GM12878 (cell line): ENCODE measurements around the gene CAMKK2. TPM values are rescaled to one million over a fixed set of nuclear protein-coding genes. Genes with fewer than 3 reads are reported as not detected.

Source experiments
- ATAC-seq: fragments of 200-7000 bp; cut with Tn5 transposase; 3 replicates; pipeline ENCODE4 v1.9.1; 2020; ENCODE audit warnings: mild to moderate bottlenecking, moderate library complexity
- BruUV-seq: library from RNA; stranded (reverse); fragments of 400-500 nt; replicated peaks from 2 replicates; lab custom pipeline; 2021; lab: Mats Ljungman, UMichigan
- CTCF ChIA-PET: fragments of 300-600 bp; sonication (Branson Sonifier 250); formaldehyde crosslinking; extraction: SDS; loops from one replicate; lab custom pipeline; 2021; ENCODE audit warnings: inconsistent platforms; lab: Yijun Ruan, JAX
- POLR2A ChIA-PET: fragments of 350-600 bp; formaldehyde crosslinking; extraction: SDS; loops from one replicate; lab custom pipeline; 2021; ENCODE audit warnings: inconsistent platforms; lab: Charles Lee
- RAD21 ChIA-PET: fragments of 300-600 bp; sonication (Branson Sonifier 250); formaldehyde crosslinking; loops from one replicate; lab custom pipeline; 2023; ENCODE audit warnings: antibody characterized with exemption; ENCODE audit not compliant: unreplicated experiment; lab: Charles Lee
- SMC1A ChIA-PET: fragments of 300-600 bp; sonication (Branson Sonifier 250); formaldehyde crosslinking; loops from one replicate; lab custom pipeline; 2023; ENCODE audit not compliant: unreplicated experiment, uncharacterized antibody; lab: Charles Lee
- DNase-seq: peaks from one replicate; pipeline ENCODE4 v3.0.0-alpha.2; 2011; ENCODE audit warnings: low read depth, low spot score
- FAIRE-seq: peaks from 3 replicates; lab custom pipeline; 2011; peaks lifted over from hg19 to GRCh38; lab: Jason Lieb, UNC
- H2AFZ ChIP-seq: 2 replicates; pipeline ENCODE4 v1.6.0; 2011; ENCODE audit warnings: low read depth, low read length, control low read depth; ENCODE audit not compliant: control insufficient read depth
- H3K27ac ChIP-seq: 2 replicates; pipeline ENCODE4 v1.5.1; 2011; ENCODE audit warnings: control low read depth; ENCODE audit not compliant: control insufficient read depth, insufficient read depth
- H3K27me3 ChIP-seq, 2 experiments: replicated peaks in 1 of 2; 2 replicates each; pipeline versions ENCODE4 v1.6.0 to v1.6.1; 2011; ENCODE audit warnings: low read length in 1 of 2; ENCODE audit not compliant: control insufficient read depth in 2 of 2, insufficient read depth in 2 of 2
- H3K36me3 ChIP-seq, 2 experiments: 2 replicates each; pipeline ENCODE4 v1.5.1; 2011; ENCODE audit warnings: low read length in 1 of 2; ENCODE audit not compliant: control insufficient read depth in 2 of 2, insufficient read depth in 2 of 2
- H3K4me1 ChIP-seq: 2 replicates; pipeline ENCODE4 v1.6.1; 2011; ENCODE audit warnings: mild to moderate bottlenecking, low read length, moderate library complexity, mixed read lengths; ENCODE audit not compliant: control insufficient read depth, insufficient read depth
- H3K4me2 ChIP-seq: 2 replicates; pipeline ENCODE4 v1.6.0; 2011; ENCODE audit warnings: control low read depth; ENCODE audit not compliant: control insufficient read depth, insufficient read depth
- H3K4me3 ChIP-seq: fragments of 200-600 bp; sonication (generic); 2 replicates; pipeline ENCODE4 v1.5.1; 2016
- H3K79me2 ChIP-seq: 2 replicates; pipeline ENCODE4 v1.6.0; 2011; ENCODE audit warnings: low read length; ENCODE audit not compliant: control insufficient read depth, insufficient read depth
- H3K9ac ChIP-seq: 2 replicates; pipeline ENCODE4 v1.8.0; 2011; ENCODE audit warnings: low read length, control low read depth, mixed read lengths; ENCODE audit not compliant: control insufficient read depth, insufficient read depth
- H3K9me3 ChIP-seq: replicated peaks from 3 replicates; pipeline ENCODE4 v1.5.1; 2011; ENCODE audit warnings: mild to moderate bottlenecking, low read length; ENCODE audit not compliant: control insufficient read depth, insufficient read depth
- H4K20me1 ChIP-seq: 2 replicates; pipeline ENCODE4 v1.6.0; 2011; ENCODE audit not compliant: control insufficient read depth, insufficient read depth
- JUND ChIP-seq: IDR thresholded peaks from 2 replicates; pipeline ENCODE4 v1.6.1; 2012; ENCODE audit warnings: low read depth, mild to moderate bottlenecking, low read length, improper control_type of control experiment, moderate library complexity
- POLR2A ChIP-seq: IDR thresholded peaks from 2 replicates; pipeline ENCODE4 v1.6.1; 2011; ENCODE audit warnings: low read depth, mild to moderate bottlenecking, low read length
- POLR2AphosphoS5 ChIP-seq: IDR thresholded peaks from 2 replicates; pipeline ENCODE4 v1.6.1; 2011; ENCODE audit warnings: mild to moderate bottlenecking, low read length, inconsistent platforms
- RAD21 ChIP-seq: IDR thresholded peaks from 2 replicates; pipeline ENCODE4 v1.6.1; 2011; ENCODE audit warnings: mild to moderate bottlenecking, low read depth, low read length, moderate library complexity; ENCODE audit not compliant: insufficient read depth
- RCOR1 ChIP-seq: conservative IDR thresholded peaks from 2 replicates; pipeline ENCODE4 v1.6.1; 2012; ENCODE audit warnings: low read depth, low read length, improper control_type of control experiment
- SIN3A ChIP-seq: IDR thresholded peaks from 2 replicates; pipeline ENCODE4 v1.6.1; 2012; ENCODE audit warnings: low read depth, low read length, improper control_type of control experiment
- SUPT20H ChIP-seq: IDR thresholded peaks from 2 replicates; pipeline ENCODE4 v1.6.1; 2011; ENCODE audit warnings: low read depth, mild to moderate bottlenecking, low read length, moderate library complexity, borderline replicate concordance; ENCODE audit not compliant: control insufficient read depth
- WGBS: methylation state at CpG from one replicate; pipeline ENCODE4 v1.1.6; 2016; ENCODE audit warnings: low lambda C conversion rate; ENCODE audit not compliant: insufficient replicate concordance, insufficient coverage; ENCODE audit errors: missing lambda C conversion rate; 5-methylcytosine and 5-hydroxymethylcytosine counted together
- in situ Hi-C: fragments of 300-500 bp; cut with MboI; formaldehyde crosslinking; loops from 9 replicates; pipeline ENCODE4 v1.14.3; 2018; ENCODE audit warnings: mixed read lengths
- intact Hi-C: fragments of 100-400 bp; cut with micrococcal nuclease; formaldehyde crosslinking; loops from one replicate; pipeline ENCODE4 v1.14.2; 2022; ENCODE audit not compliant: unreplicated experiment
- polyA plus RNA-seq, 11 experiments: library from polyadenylated mRNA; depleted of rRNA in 4 of 11; unstranded in 6 of 11; stranded (reverse) in 5 of 11; fragments of >200 nt; fragmentation: Nextera tagmentation in 4 of 11; fragmentation: Illumina TruSeq in 1 of 11; extraction: Ambion mirVana in 4 of 11; extraction: Trizol in 1 of 11; gene quantifications; 1 replicate in 1 of 11; 2 replicates in 10 of 11; pipeline versions ENCODE4 v1.2.1 to v1.2.3, GENCODE V29; 2011 to 2016; ENCODE audit warnings: inconsistent platforms in 2 of 11, missing spikeins in 2 of 11, low read depth in 1 of 11
- total RNA-seq, 4 experiments: library from RNA; depleted of rRNA in 3 of 4; stranded (reverse); fragments of >200 nt in 3 of 4; fragmentation: Illumina TruSeq in 1 of 4; extraction: Trizol in 1 of 4; gene quantifications; 2 replicates each; pipeline versions ENCODE4 v1.2.1 to v1.2.3, GENCODE V29; 2013 to 2021
- TF ChIP-seq, protein P1 (sequence below), 3 experiments: IDR thresholded peaks in 2 of 3; conservative IDR thresholded peaks in 1 of 3; 2 replicates each; pipeline ENCODE4 v1.5.1; 2011; ENCODE audit warnings: low read depth in 3 of 3, low read length in 3 of 3, mild to moderate bottlenecking in 3 of 3, control low read depth in 2 of 3, moderate library complexity in 2 of 3, inconsistent platforms in 1 of 3, mixed read lengths in 1 of 3; ENCODE audit not compliant: control insufficient read depth in 2 of 3, insufficient read depth in 1 of 3; ENCODE audit errors: extremely low read depth in 1 of 3
- TF ChIP-seq, protein P2 (sequence below): fragments of 450-650 bp; IDR thresholded peaks from 2 replicates; pipeline ENCODE4 v1.6.1; 2018; ENCODE audit warnings: borderline replicate concordance, mild to moderate bottlenecking; ENCODE audit not compliant: partially characterized antibody

The CAMKK2 gene
- total and polyA plus RNA-seq, 10 of the 15 experiments (the other 5 are each of a cell fraction or from before 2014, with no cell fraction given): 5.2 to 40.6 (median 26.6) TPM

DNA sequence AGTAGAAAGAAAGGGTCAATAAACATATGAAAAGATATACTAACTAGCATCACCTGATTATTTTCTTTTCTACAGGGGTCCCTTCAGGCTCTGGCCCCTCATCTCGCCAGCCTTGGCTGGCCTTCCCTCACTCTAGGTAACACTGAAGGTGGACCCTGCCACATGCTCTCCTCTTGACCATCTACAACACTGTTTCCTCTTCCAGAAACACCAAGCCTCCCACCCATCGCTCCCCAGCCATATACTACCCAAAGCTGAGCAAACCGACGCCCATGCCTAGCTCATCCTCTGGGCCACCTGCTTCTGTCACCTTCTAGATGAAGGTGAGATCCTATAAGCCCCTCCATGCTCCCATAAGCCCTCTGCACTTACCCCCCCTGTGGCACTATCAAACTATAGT is 40.9 kb upstream of the CAMKK2 start:
- BruUV-seq: no TSS peak

DNA sequence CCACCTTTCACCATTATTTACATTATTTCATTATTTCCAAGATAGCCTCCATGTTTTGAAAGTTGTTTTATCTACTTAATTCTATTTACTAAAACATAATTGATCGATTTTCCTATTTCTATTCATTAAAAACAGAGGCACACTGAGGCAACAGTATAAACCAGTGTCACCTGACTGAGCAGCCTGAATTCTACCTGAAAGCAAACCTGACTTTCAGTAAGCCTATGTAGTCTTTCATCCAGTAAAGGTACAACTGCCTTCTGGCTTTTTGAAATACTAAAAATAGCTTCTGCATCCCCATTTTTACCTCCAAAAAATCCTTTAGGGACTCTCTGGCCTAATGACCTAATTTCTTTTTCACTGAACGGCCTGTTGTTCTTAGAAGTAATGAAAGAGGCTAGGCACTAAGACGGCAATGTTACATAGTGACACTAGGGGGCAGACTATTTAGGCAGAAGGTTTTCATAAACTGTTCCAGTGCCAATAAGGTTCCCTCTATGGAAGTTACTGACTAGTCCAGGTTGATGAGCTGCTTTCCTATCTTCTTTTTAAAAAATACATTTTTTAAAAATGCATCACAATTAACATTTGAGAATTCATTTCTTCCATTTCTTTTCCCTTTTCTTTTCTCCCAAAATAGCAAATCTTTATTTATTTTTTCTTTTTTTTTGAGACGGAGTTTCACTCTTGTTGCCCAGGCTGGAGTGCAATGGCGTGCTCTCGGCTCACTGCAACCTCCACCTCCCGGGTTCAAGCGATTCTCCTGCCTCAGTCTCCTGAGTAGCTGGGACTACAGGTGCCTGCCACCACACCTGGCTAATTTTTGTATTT is 38.2 kb upstream of the CAMKK2 start:
- FAIRE-seq: peak; percentile 96
- TF ChIP-seq SIN3A (no peak), JUND (no peak), RAD21 (peak; percentile 75), RCOR1 (no peak)
- TF ChIP-seq, protein P1, sequence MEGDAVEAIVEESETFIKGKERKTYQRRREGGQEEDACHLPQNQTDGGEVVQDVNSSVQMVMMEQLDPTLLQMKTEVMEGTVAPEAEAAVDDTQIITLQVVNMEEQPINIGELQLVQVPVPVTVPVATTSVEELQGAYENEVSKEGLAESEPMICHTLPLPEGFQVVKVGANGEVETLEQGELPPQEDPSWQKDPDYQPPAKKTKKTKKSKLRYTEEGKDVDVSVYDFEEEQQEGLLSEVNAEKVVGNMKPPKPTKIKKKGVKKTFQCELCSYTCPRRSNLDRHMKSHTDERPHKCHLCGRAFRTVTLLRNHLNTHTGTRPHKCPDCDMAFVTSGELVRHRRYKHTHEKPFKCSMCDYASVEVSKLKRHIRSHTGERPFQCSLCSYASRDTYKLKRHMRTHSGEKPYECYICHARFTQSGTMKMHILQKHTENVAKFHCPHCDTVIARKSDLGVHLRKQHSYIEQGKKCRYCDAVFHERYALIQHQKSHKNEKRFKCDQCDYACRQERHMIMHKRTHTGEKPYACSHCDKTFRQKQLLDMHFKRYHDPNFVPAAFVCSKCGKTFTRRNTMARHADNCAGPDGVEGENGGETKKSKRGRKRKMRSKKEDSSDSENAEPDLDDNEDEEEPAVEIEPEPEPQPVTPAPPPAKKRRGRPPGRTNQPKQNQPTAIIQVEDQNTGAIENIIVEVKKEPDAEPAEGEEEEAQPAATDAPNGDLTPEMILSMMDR (IDR thresholded peaks at IDR 0.05 in 2 of 3, conservative IDR thresholded peaks at IDR 0.05 in 1 of 3; ENCODE audit: control insufficient read depth in 2 of 3, extremely low read depth in 1 of 3, insufficient read depth in 1 of 3, low read depth in 3 of 3, low read length in 3 of 3): peak; percentile 76 to 82 (median 82)
- TF ChIP-seq, protein P2, sequence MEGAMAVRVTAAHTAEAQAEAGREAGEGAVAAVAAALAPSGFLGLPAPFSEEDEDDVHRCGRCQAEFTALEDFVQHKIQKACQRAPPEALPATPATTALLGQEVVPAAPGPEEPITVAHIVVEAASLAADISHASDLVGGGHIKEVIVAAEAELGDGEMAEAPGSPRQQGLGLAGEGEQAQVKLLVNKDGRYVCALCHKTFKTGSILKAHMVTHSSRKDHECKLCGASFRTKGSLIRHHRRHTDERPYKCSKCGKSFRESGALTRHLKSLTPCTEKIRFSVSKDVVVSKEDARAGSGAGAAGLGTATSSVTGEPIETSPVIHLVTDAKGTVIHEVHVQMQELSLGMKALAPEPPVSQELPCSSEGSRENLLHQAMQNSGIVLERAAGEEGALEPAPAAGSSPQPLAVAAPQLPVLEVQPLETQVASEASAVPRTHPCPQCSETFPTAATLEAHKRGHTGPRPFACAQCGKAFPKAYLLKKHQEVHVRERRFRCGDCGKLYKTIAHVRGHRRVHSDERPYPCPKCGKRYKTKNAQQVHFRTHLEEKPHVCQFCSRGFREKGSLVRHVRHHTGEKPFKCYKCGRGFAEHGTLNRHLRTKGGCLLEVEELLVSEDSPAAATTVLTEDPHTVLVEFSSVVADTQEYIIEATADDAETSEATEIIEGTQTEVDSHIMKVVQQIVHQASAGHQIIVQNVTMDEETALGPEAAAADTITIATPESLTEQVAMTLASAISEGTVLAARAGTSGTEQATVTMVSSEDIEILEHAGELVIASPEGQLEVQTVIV: no peak

More for the DNA sequence above, 40.9 kb upstream of the CAMKK2 start:
- Histone ChIP-seq H3K4me3 (no peak overlapping the region), H2AFZ (no peak overlapping the region), H3K79me2 (no peaks in the 10 kb centered on the region), H3K36me3 (peaks cover 6 to 24% of the 10 kb centered on the region in 2 experiments), H3K27me3 (no peaks in the 10 kb centered on the region), H3K27ac (no peak overlapping the region), H4K20me1 (no peaks in the 10 kb centered on the region), H3K4me2 (no peak overlapping the region), H3K9ac (no peak overlapping the region), H3K9me3 (no peaks in the 10 kb centered on the region), H3K4me1 (no peaks in the 10 kb centered on the region)
- POLR2A ChIA-PET: interaction anchor here (0.6 kb wide), 2 partner anchors 13 to 122 kb away, joined by 3 read pairs; no protein-coding TSS in a partner anchor
- DNase-seq (no peak), FAIRE-seq (no peak), ATAC-seq (no peak)
- TF ChIP-seq POLR2A (peak; percentile 25; the same call in 1 of the 2 replicates), RAD21 (no peak), SUPT20H (no peak), POLR2AphosphoS5 (peak; percentile 24; the same call in 1 of the 2 replicates)
- WGBS: 96% methylated on average over 4 of the region's 4 CpGs
- CTCF ChIA-PET: interaction anchor here (0.6 to 6.6 kb wide), 7 partner anchors 8 to 345 kb away, joined by 3 to 90 read pairs (median 6); no protein-coding TSS in a partner anchor
- in situ Hi-C loops: loop anchor here (25.0 kb wide), 1 partner anchor 100 kb away; no protein-coding TSS in a partner anchor
- intact Hi-C loops: no loop called here
- RAD21 ChIA-PET: interaction anchor here (1.1 kb wide), 1 partner anchor 106 kb away, joined by 5 read pairs; no protein-coding TSS in a partner anchor
- SMC1A ChIA-PET: interaction anchor here (0.7 to 5.2 kb wide), 3 partner anchors 105 to 1427 kb away, joined by 3 to 31 read pairs (median 3); no protein-coding TSS in a partner anchor

More for the DNA sequence above, 38.2 kb upstream of the CAMKK2 start:
- Histone ChIP-seq H2AFZ (no peak overlapping the region), H3K4me1 (no peaks in the 10 kb centered on the region), H3K27me3 (no peaks in the 10 kb centered on the region), H4K20me1 (no peaks in the 10 kb centered on the region), H3K27ac (no peak overlapping the region), H3K79me2 (no peaks in the 10 kb centered on the region), H3K36me3 (peaks cover 11 to 28% of the 10 kb centered on the region in 2 experiments), H3K4me3 (no peak overlapping the region), H3K9ac (no peak overlapping the region), H3K4me2 (no peak overlapping the region), H3K9me3 (no peaks in the 10 kb centered on the region)
- intact Hi-C loops (loop anchor here (1.0 to 5.0 kb wide), 3 partner anchors 68 to 348 kb away; partner anchors contain the start of gene RNF34), in situ Hi-C loops (loop anchor here (25.0 kb wide), 1 partner anchor 103 kb away; no protein-coding TSS in a partner anchor)
- ChIA-PET SMC1A (interaction anchor here (0.5 to 5.2 kb wide), 17 partner anchors 11 to 334 kb away, joined by 3 to 31 read pairs (median 4); no protein-coding TSS in a partner anchor), RAD21 (interaction anchor here (0.7 to 2.7 kb wide), 6 partner anchors 10 to 352 kb away, joined by 3 to 21 read pairs (median 6); partner anchors contain the start of gene RNF34), POLR2A (interaction anchor here (1.0 to 1.4 kb wide), 2 partner anchors 65 to 66 kb away, joined by 3 read pairs; no protein-coding TSS in a partner anchor), CTCF (interaction anchor here (0.6 to 6.6 kb wide), 37 partner anchors 11 to 435 kb away, joined by 3 to 90 read pairs (median 6); partner anchors contain the start of genes ANAPC5 and RNF34)
- DNase-seq (peak; percentile 26), ATAC-seq (peak; percentile 95)
- no TSS peak for BruUV-seq
- 63% methylated on average over 8 of the region's 8 CpGs for WGBS
